Activated CD8-positive, alpha-beta memory T cell treated with anti-CD3 and anti-CD28 coated beads for 4 hours (primary cell): ENCODE measurements around the gene ZFYVE27.

Source experiments
- DNase-seq, 2 donors: peaks; one replicate each; pipeline ENCODE4 v3.0.0-alpha.2; 2020; ENCODE audit warnings: low read depth in 2 of 2

Gene ZFYVE27

DNA sequence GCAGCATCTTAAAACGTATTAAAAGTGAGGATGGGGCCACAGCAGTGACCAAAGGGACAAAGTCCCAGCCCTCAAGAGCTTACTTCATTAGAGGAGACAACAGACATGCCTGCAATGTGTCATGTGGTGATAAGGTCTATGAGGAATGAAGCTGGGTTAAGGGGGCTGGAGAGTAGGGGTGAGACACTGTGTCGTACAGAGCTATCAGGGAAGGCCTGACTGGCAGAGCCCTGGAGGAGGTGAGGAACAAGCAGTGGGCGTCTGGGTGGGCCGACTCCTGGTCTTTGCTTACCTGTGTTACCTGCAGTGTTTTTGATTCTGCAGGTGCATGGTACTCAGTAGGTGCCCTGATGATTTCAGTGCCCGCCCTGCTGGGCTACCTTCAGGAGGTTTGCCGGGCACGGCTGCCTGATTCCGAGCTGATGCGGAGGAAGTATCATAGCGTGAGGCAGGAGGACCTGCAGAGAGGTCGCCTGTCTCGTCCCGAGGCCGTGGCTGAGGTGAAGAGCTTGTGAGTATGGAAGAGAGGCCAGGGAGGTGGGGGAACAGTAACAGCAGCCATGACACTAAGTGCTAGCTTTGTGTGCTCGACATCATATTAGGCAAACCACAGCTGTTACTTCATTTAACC, 7.6 kb downstream of the ZFYVE27 start:
- no peak for DNase-seq

DNA sequence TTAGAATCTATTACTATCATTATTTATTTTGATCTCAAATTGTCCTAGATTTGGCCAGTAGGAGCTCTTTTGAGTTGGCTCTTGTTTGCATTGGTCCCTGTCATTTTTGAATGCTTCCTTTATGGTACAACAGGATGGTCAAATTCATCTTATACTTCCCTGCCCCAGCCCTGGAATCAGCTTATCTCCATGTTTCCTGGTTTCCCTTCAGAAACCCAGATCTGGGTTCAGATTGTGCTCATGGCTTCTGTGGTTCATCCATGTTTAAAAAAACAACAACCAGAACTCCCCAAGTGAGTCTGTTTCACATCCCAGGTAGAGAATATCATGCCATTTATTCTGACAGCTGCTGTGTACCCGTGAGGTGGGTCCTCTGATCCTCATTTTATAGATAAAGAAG, 10.6 kb downstream of the ZFYVE27 start:
- no peak for DNase-seq

DNA sequence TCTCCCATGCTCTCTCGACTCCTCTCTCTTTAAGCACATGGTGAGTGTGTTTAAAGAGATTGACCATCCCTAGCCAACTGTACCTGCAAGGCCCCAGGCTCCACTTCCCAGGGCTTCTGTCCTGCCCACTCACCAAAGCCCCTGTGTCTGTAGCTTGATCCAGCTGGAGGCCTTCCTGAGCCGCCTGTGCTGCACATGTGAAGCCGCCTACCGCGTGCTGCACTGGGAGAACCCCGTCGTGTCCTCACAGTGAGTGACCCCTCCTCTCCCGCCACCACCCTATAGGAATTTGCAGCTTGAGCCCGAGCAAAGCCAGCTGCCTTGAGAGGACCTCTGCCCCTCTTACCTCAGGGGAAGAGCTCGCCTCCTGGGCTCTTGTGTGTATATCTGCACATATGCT, 11.2 kb downstream of the ZFYVE27 start:
- no peak for DNase-seq

DNA sequence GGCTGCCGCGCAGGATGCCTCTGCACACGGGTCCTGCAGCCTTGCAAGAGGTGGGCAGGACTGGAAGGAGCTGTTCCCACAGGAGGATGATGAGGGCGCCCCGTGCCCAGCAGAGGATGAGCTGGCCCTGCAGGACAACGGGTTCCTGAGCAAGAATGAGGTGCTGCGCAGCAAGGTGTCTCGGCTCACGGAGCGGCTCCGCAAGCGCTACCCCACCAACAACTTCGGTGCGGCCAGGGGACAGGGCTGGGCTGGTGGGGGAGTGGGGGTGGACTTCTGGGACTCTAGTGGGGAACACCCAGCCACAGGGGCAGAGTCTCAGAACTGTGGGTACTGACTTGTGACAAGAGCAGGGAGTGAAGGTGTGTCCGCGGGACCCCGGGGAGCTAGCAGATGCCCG, 16.0 kb downstream of the ZFYVE27 start:
- DNase-seq = no peak

DNA sequence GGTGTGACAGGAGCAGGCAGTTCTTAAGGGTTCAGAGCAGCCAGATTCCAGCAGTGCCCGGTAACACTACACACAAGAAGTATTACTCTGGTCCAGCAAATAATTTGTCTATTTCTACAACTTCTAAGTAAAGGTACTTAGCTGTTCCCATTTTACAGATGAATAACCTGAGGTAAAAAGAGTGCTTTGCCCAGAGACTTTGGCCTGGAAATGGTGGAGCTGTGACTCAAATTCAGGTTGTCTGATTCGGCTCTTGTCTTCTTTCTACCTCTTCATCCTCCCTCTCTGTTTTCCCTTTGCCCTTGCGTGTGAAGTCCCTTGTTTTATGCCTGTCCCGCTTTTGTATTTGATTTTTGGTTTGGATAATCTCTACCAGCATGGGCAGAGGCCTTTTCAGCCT, 17.8 kb downstream of the ZFYVE27 start:
- DNase-seq = no peak

DNA sequence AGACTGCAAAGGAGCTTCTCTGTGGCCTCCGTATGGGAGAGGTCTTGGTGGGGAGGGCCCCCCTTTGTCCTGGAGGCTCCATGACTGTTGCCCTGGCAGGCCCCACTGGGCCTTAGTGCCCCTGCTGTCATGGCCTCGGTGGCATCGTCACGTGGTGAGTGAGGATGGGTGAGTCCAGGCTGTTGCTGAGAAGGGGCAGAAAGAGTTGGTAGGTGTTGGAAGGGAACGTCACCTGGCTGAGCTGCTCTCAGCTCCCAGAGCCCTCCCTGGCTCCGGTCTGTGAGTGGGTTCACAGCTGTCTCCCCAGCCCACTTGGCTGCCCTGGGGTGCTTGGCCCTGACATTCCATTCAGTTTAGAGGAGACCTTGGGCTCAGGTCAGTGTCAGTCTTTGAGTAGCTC, 18.8 kb downstream of the ZFYVE27 start:
- no peak for DNase-seq

DNA sequence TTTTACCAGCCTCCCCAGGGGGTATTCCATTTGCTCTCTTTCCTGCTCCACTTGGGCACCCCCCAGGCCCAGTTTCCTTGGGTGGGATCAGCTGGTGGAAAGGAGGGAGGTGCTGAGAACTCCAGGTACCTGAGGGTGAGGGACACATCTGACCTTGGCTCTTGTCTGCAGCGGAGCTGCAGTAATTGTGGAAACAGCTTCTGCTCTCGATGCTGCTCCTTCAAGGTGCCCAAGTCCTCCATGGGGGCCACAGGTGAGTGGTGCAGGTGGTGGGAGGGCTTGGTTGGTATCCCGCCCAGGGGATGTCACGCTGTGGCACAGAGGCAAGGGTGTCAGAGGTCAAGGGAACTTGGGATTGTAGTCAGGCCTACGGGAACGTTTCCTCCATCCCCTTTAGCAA, 20.5 kb downstream of the ZFYVE27 start:
- no peak for DNase-seq

DNA sequence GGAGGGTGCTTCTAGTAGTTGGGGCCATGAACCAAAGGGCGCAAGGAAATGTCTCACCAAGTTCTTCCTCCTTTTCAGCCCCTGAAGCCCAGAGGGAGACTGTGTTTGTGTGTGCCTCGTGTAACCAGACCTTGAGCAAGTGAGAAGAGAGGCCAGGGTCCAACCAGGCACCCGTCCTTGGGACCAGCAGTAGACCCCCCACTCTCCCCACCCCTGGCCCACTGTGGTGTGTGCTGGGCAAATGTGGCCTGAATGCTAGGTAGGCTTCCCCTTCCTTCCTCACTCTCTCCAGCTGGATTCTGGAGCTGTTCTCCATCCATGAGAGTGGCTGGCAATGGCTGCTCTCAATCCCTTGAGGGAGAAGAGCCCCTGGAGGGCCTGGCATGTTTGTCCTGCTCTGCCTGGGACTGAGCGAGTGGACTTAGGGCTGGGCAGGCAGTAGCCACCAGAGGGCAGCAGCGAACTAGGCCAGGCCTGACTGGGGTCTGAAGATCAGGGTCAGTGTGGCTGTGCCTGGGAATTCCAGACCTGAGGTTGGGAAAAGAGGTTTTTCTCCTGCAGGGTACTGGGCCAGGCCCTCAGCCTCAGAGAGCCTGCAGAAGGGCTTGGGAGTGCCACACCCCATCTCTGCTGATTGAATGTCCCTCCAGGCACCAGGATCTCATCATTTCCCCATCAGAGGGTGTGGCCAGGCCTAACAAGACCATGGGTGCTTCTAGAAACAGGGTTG, 22.4 kb downstream of the ZFYVE27 start:
- DNase-seq = peak in 1 of 2 donors; percentile 13

DNA sequence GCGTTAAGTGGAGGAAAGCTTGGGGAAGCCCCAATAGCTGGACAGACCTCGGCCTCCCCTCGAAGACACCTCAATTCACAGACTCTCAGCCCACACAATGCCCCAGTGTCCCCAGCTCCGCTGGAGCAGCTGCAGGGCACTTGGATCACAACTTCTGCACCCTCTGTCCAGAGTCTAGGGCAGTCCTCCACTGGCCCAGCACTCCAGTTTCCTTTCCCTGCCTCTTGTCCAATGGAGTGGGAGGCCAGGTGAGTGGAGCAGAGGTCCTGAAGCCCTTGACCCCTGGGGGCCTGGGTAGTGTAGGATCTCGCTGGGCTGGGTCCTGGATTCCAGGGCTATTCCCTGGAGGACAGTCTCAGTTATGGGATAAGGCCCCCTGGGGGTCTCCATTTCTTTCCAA, 23.0 kb downstream of the ZFYVE27 start:
- DNase-seq = no peak

DNA sequence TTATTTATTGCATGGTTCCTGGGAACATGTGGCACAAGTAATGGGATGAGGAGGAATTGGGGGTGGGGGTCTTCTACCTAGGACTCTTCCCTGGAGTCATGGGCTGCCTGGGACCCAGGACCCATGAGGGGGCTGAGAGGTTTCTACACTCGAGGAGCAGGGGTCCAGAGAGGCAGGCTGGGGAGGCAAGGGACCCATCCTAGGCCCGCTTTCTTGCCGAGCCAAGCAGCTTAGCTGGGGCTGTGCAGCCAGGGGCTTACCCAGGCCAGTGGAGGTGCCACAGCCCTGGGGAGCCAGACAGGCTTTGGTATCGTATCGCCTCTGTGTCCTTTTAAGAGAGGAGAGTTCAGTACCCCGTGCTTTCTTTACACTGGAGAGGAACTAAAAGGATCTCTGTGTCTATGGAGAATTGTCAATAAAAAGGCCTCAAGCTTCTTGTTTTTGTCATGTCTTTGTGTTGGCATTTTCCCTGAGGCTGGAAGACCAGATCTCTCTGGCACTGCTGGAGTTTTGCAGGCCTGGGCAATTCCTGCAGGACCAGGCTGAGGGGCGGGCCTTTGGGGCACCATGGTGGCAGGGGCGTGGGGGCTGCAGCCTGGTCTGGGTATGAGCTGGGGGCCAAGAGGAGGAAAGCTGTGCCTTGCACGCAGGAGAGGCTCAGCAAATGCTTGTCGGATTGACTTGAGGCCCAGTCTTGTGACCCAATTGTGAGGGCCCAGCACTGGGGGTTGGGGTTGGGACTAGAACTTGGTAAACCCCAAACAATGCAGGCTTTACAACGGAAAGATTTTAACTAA, 23.7 kb downstream of the ZFYVE27 start:
- no peak for DNase-seq

DNA sequence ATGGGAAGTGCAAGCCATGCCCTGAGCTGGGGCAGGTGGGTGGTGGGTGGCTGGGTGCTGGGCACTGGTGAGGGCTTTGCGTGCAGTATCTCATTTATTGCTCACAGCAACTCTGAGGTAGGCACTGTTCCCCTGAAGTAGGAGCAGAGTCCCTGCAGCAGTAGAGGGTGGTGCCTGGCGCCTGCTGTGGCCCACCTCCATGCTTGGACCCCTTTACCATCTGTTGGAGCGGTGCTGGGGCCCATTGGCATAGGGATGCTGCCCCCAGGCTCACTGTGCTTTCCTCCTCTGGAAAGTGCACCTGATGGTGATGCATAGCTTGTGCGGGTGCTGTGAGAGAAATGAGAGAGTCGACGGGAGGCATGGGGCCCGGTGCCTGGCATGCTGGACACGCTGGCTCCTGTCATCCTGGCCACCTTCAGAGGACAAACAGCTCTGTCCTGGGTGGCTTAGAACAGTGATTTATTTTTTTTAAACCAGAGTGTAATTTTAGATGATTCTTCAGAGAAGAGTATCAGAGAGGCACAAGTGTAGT, 24.5 kb downstream of the ZFYVE27 start:
- DNase-seq = no peak

DNA sequence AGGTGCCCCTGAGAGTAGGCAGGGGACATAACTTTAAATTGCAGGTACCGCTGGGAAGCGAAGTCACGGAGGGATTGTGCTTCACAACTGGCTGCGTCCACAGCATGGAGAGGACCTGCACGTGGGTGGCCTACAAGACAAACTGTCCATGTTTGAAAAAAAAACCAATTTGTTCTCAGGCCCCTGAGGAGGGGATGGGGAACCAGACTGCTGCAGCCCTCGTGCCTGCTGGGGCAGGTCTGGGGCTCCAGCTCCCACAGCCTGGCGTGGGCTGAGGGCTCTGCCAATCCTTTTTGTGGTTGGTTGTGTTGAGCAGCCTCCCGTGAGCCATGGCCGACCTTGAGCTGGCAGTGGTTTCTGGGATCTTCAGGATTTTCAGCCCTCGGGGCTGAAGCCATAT, 25.1 kb downstream of the ZFYVE27 start:
- no peak for DNase-seq

DNA sequence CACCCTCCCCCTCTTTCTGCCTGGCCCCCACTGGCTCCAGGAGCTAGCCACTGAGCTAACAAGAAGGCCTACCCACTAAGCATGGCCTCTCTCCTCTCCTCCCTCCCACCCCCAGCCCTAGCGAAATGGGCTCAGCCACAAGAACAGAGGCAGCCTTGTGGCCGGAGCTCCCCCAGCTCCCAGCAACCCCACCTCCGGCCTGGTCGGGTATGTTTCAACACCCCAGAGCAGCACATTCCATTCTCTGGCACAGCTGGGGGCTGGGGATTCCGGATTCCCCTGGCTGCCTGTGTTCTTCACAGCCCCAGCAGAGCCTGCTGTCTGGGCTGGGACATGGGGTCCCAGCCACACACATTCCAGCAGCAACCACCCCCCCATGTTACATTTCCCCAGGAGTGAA, 25.9 kb downstream of the ZFYVE27 start:
- DNase-seq = no peak

DNA sequence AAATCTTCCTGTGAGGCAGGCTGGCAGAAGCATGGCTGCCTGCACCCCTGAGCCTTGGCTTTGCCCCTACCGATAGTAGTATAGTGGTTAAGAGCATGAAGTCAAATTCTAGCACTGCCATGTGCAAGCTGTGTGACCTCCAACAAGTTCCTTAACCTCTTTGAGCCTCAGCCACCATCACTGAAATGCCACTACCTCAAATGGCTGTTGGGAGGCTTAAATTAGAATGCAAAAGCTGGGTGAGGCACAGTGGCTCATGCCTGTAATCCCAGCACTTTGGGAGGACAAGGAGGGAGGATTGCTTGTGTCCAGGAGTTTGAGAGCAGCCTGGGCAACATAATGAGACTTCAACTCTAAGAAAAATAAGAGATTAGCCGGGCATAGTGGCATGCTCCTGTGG, 26.5 kb downstream of the ZFYVE27 start:
- no peak for DNase-seq

DNA sequence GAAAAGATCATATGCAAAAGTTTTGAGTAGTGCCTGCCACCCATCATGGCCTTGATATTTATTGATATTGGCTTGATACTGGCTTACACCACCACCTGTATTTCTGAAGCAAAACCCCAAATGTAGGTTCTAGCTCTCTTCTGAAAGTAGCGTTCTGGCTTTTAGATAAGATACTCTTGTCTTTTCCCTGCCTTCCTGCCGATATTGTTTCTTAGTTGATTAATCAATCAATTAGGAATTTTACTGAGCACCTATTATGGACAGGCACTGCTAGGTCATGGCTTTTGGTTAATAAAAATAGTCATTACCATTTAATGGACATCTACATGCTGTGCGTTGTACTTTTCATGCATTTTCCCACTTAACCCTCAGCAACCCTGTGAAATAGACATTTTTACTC, 27.0 kb downstream of the ZFYVE27 start:
- no peak for DNase-seq

DNA sequence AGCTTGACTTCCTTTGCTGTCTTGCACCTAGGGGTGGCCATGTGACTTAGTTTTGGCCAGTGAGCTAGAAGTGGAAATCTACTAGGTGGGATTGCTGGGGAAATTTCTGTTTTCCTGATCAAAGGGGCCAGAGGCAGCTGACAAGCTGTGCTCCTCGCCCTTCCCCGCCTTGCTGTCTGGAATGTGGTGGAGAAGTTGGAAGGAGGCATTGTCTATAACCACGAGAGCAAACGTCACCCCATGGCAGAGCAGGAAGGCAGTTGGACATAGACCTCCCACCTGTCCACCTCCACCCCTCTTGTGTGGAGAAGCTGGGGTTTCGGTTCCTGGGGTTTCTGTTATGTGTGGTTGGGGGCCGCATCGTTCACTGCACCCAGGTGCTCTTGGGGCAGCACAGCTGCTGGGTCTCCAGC, 27.6 kb downstream of the ZFYVE27 start:
- DNase-seq = no peak

DNA sequence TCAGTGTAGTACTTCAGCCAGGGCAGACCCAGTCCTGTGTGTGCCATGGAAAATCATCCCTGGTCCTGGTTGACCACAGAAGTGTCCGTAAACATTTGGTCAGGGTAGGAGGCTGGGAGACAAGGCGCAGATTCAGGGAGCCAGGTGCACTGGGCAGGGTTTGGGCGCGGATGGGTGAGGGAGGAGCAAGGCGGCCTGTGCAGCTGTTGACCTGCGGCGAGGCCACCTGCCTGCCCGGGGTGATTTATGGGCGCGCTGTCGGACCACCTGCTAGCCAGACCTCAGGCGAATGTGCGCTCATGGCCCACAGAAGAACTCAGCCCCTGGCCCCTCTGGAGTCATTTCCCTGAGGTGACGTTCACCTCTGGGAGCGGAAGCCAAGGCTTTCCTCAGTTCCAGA, 28.3 kb downstream of the ZFYVE27 start:
- no peak for DNase-seq

DNA sequence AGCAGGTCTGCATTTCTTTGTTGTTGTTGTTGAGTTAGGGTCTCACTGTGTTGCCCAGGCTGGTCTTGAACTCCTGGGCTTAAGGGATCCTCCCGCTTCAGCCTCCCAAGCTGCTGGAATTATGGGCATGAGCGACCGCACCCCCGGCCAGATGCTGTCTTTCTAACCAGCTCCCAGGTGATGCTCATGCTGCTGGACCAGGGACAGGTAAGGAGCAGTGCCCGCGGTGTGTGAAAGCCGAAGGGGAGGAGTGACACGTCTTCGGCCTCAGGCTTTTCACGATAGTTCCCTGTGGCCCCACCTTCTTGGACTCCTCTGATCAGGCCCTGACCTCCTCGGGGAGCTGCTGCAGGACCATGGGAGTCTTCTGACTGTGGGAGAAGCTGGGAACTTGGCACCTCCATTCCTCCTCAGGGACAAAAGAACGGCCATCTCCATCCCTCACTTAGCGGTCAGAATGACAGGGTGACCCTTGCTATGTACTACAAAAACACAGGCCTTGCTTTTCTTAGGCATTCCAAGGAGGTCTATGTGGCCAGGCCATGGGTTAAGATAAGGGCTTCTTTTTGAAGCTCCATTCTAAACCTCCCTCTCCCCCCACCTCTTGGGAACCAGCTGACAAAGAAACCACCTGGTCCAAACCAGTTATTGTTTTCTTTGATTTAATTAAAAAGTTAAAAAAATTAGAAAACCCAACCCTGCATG, 29.3 kb downstream of the ZFYVE27 start:
- DNase-seq = no peak

DNA sequence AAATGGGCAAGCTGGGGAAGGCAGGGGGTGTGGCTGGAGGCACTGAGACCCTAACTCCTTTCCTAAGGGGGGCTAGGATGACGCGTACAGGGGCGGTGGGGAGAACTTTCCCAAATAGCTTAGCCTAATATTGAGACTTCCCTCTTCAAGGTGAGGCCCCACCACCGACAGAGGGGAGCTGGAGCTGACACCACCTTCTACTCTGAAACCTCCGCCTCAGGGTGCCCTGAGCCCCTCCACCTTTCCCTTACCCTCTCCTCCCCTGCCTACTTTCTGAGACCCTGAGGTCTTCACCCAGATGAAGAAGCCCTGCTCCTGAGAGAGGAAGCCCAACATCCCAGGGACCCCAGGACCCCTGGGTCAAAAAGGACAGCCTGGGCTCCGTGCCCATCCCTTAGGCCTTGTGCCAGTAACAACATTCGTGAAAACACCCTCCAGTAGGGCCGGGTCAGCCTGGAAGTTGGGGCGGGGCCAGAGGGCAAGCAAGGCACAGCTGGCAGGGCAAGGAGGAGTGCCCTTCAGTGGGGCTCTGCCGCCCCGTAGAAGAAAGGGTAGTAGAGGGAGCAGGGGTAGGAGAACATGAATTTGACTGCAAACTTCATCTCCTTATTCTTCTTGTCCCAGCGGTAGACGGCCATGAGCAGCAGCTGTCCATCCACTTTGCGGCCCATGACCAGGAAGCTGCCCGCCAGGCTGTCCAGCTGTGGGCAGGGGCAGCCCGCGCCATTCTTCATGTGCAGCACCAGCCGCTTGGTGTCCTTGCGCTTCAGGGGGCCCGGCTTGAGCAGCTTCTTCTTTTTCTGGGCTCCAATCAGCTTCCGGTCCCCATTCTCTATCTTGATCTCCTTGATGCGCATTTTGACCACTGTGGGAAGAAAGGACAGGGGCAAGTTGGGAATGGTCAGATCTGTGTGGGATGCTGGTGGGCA, 30.3 kb downstream of the ZFYVE27 start:
- no peak for DNase-seq

DNA sequence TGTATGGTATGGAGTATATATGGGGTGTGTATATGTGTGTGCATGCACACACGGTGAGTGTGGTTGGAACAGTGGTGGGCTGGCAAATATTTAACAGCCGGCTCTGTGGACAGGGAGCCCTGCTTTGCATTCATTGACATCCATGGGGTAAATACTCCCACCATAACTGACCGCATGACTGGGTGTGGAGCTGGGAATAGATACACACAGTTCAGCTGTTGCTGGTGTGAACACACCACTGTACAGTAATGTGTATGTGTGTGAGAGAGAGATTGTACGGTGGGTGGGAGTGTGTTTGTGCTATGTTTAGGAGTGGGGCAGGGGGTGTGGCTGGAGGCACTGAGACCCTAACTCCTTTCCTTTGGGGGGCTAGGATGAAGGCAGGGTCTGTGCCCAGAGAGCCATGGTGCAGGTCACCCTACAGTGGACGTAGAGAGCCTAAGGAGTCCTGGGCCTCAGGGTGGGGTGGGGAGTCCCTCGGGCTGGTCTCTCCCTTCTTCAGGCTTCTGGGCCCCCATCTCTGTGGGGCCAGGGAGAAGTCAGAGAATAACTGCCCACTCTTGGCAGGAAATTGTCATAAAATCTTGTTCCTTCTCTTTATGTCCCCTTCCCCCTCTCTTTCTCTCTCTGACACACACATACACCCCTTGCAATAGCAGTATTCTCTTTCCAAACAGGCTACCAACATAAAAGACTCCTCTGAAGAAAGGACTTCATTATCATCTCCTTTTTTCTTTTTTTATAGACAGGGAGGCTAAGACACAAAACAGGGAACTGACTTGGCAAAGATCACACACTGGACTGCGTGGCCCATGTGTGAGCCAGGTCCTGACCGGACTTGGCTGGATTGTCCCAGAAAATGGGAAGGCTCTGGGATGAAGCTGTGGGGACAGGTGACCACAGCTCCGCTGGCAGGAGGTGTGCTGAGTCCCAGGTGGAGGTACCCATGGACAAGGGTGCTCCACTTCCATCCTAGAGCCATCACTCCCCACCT, 31.7 kb downstream of the ZFYVE27 start:
- no peak for DNase-seq
